GM18909 (cell line): Measurements from ENCODE around the gene NOX3.
"Not testable (repeated sequence)": the region's sequence is repeated elsewhere in the genome, so short reads cannot be mapped to it uniquely, and the experiment has no call there.

Source experiments
- ATAC-seq: cut with Tn5 transposase; IDR thresholded peaks from one replicate; pipeline ENCODE4 v1.9.1; 2021; ENCODE audit warnings: mild to moderate bottlenecking; ENCODE audit not compliant: unreplicated experiment, poor library complexity

The NOX3 gene

DNA sequence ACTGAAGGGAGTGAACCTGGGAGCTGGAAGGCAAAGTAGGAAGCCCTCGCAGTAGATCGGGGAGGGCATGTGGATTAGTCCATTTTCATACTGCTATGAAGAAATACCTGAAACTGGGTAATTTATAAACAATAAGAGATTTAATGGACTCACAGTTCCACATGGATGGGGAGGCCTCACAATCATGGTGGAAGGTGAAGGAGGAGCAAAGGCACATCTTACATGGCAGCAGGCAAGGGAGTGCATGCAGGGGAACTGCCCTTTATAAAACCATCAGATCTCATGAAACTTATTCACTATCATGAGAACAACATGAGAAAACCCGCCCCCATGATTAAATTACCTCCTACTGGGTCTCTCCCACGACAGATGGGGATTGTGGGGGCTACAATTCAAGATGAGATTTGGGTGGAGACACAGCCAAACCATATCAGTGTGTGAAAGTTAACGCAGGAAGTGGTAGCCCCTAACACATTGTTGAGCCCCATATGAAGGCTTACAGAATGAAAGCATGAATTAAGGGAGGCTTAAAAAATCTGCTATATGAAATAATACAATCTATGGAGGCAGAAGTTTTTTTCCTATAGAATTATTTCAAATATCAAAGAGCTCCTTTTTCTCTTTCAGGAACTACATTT lies 15.5 kb upstream of the NOX3 start:
- not testable (repeated sequence) for ATAC-seq

DNA sequence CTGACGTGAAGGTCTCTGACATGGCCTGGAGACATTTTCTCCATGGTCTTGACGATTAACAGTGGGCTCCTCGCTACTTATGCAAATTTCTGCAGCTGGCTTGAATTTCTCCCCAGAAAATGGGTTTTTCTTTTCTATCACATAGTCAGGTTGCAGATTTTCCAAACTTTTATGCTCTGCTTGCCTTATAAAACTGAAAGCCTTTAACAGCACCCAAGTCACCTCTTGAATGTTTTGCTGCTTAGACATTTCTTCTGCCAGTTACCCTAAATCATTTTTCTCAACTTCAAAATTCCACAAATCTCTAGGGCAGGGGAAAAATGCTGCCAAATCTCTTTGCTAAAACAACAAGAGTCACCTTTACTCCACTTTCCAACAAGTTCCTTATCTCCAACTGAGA lies 12.9 kb upstream of the NOX3 start:
- ATAC-seq = not testable (repeated sequence)

DNA sequence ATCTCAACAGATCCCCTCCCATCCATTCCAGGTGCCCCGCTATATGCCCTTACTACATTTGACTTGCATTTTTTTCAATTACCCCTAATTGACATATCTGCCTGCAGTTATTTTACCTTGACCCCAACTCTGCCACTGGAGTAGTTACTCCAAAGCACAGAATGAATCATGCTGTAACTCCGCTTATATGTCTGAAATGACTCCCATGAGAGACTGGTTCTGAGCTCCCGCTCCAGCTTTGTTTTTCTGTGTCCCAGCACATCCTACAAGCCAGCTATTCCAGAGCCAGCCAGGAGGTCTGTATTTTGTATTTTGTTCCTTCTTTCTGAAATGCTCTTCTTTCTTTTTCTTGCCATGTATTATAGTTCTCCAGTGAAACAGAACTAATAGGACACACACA lies 10.9 kb upstream of the NOX3 start:
- ATAC-seq = no peak

DNA sequence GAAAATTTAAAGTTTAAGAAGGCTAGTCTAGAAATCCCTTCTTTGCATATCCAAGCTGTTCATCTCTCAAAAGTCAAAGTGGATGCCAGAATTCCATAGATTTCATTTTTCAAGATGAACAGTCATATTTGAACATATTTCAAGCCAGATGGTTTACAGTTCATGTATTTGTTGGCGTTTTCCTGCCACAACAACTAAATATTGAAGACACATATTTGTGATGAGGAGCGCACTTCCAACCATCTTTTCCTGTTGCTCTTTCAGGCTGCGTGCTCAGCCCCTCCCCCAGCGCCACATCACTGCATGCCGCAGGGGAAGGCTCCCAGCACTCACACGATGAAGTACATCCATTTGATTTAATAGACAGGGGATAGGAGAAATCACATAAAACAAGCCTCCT lies 5.9 kb upstream of the NOX3 start:
- no peak for ATAC-seq

DNA sequence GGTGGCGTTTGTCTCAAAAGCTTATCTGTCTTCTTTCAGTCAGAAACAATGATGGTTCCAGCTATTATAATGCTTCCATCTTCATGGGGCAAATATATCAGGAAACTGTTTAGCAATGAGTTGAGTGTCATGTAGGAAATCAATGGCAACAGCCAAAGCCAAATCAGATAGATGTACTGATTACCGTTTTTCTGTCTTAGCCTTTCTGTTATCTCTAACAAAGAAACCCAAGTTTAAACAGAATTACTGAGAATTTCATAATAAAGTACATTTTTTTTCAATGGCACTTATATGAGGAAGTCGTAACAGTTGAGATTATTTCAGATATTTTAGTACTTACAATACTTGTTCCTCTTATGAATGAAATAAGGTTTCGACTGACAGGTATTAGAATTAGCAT lies 1.2 kb downstream of the NOX3 start:
- no peak for ATAC-seq

DNA sequence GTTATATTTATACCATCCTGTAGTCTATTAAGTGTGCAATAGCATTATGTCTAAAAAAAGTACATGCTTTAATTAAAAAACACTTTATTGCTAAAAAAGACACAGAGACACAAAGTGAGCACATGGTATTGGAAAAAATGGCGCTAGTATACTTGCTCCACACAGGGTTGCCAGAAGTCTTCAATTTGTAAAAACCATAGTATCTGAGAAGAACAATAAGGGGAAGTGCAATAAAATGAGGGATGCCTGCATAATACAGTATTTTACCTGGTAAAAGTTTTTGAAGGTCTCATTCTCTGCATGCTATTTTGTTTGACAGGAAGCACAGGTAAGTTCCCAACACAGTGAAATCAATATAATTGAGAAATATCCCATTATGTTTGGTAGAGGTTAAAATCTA lies 1.6 kb downstream of the NOX3 start:
- no peak for ATAC-seq

DNA sequence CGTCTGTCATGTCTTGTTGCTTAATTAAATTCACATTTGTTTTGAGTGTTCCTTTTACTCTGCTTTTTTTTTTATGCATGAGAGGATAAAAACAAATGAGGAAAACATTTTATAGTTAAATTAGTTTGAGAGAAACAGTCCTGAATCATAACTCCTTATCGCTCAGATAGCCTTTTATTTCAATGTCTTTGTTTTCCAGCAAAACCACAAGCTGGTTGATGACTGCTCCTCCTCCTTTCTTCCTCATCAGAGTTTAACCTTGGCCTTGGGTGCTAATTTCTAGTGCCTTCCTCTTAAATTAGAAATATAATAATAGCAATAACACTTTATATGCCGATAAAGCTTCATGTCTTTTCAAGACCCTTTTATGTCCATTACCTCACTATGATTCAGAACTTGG lies 3.1 kb downstream of the NOX3 start:
- no peak for ATAC-seq

DNA sequence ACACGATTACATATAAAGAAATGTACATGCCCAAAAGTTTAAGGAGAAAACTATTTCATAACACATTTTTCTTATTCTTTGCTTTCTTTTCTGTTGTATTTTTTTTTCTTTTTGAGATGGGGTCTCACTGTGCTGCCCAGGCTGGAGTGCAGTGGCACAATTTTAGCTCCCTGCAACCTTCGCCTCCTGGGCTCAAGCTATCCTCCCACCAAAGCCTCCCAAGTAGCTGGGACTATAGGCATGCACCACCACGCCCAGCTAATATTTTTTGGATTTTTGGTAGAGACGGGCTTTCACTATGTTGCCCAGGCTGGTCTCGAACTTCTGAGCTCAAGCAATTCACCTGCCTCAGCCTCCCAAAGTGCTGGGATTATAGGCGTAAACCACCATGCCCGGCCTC lies 4.1 kb downstream of the NOX3 start:
- ATAC-seq = not testable (repeated sequence)

DNA sequence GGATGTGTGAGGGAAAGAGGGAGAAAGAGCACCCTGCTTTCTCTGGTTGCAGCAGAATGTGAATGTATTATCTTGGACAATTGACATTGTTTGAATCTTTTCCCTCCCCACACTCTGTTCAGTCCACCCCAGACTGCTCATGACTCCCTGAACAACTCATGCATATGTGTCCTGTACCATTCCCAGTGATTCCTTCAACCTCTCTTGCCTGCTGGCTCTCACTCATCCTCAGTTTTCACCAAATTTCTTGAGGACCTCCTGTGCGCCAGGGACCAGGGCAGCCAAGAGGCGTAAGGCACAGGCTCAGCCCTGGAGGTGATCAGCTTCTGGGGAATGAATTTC lies 5.4 kb downstream of the NOX3 start:
- no peak for ATAC-seq

DNA sequence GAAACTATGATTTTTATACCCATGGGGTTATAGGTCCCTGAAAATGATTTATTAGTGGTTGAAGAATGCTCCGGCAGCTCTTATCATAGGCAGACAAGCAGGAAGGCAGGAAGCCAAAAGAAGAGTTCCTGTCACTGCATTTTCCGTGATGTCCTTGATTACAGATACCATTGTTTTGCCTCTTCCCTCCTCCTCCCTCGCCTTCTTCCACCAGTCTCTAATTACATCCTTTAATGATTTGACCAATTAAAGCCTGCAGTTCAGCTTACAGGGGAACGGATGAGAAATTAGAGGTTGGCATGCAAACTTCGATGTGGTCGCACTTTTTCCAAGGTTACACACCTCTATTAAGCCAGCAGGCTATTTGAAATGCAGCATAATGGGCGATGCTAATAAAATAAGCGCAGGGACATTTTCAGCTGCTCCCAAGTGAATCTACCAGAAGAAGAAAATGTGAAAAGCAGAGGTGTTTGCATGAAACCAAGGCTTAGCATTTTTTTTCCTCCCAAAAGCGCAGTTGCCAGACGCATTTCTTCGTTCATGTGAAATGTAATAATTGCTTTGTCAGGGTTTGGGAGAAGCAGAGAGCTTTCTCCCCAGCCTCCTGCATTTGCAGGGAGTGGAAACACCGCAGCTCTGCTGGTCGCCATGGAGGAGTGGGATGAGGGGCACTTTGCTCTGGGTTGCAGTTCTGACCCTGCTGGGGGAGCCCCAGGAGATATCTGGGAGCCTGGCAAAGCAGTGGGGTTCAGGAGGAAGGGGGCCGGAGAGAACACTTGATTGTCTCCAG lies 6.0 kb downstream of the NOX3 start:
- ATAC-seq = no peak

DNA sequence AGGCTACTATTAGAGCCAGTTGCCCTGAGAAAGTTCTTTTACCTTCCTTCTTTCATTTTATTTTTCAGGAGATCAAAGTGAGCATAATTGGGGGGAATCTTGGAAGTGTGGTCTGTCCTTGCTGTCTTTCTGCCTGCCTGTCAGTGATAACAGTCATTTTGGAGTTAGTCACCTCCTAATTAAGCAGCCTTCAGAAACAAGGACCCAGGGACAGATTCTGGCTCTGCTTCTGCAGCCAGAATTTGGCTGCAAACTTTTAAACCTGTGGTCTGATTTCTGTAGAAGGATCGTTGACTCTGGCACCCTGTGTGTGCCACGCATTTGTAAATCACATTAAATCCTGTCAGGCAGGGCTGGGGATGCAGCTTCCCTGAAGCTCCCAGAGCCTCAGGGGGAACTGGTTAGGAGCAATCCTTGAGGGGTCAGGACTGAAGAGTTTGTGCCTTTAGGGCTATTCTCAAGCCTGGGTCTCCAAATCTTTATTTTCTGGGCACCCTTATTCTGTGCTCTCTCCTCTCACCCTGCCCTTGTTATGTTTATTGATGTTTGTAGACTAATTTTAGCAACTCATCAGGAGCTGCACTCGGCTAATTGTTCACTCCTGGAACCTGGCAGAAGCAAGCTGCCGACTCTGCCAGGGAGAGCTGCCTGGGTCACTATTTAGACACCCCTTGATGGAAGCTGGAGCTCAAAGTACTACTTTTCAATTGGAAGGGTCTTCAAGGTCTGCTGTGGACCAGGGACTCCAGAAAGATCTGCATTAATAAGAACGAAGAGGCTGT lies 6.8 kb downstream of the NOX3 start:
- no peak for ATAC-seq

DNA sequence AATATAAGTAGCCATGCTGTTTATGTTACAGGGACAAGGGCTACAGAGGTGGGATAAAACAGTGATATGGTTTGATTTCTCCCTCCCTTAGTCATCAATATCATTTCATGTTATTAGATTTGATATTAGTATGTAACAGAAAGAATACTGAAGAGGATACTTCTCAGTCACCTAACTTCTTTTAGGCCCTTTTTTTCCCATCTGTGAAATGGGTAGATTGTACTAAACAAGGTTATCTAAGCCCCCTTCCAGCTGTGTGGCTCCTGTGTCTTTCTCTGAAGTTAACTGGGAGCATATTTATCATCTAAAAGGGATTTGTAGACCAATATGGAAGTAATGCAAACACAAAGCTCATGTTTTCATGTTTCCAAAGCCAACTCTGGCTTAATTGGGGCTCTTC lies 7.7 kb downstream of the NOX3 start:
- ATAC-seq = no peak

DNA sequence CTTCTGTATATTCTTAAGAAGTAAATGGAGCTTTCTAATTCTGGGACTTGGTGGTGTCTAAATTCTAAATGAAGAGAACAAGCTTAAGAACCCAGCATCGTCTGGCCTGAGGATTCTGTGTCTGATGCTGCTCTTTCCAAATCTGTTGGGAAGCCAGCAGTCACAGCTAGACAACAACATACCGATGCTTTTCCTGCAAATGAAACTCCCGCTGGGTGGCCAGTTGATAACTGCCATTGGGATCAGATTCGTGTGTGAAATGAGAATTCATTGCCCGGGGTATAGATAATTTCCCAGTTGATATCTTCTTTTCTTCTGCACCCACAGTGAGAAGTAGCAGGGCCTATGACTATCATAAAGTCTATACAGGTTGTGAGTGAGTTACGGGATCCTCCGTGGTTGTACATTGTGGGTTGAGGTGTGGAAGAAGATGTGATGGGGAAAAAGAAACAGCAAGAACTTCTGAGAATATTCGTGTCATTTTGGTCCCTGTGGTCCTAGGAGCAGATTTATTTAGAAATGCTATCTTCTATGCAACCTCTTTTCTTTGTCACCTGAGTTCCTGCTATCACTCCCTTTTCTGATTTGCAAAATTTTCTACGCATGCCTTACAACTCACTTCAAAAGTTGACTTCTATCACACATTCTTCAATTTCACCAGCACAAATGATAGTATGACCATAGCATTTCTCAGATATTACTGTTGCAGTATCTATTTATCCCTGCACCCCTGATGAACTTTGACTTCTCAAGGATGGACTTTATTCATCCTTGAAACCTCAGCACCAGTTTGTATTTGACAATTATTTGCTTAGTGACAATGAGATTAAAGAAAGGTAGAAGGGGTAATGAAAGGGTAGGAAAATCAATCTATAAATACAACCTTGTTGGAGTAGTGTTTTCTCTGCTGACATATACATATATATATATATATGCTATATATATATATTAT lies 10.4 kb downstream of the NOX3 start:
- ATAC-seq = no peak

DNA sequence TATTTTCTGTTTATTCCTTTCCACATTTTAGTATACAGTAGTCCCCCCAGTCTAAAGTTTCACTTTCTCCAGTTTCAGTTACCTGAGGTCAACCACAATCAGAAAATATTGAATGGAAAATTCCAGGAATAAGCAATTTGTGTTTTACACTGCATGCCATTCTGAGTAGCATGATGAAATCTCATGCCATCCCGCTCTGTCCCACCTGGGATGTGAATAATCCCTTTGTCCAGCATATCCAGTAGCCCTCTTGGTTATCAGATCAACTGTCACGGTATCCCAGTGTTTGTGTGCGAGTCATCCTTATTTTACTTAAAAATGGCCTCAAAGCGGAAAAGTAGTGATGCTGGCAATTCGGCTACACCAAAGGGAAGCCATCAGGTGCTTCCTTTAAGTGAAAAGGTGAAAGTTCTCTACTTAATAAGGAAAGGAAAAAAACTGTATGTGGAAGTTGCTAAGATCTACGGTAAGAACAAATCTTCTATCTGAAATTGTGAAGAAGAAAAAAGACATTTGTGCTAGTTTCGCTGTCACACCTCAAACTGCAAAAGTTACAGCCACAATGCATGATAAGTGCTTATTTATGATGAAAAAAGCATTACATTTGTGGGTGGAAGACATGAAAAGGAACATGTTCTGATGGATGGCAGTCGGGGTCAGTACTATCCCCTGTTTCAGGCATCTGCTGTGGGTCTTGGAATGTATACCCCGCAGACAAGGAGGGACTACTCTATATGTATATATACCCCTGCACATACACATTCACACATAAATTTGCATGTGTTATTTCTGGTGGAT lies 11.3 kb downstream of the NOX3 start:
- no peak for ATAC-seq

DNA sequence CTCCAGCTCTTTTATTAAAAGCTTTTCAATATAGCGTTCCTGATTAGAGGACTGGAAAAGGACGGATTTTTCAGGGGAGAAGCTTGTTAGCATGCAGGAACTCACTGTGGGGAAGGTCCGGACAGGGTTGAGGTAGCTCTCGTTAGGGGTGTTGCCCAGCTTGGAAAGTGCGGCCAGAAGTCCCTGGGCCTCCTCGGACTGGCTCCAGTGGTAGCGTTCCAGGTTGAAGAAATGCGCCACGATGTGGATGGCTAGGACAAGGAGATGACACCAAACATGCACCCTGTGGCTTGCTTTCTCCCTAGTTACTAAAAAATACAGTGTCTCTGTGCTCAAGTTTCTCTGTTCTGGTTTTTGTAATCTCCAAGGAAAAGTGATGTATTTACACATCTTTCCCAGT lies 12.5 kb downstream of the NOX3 start:
- no peak for ATAC-seq

DNA sequence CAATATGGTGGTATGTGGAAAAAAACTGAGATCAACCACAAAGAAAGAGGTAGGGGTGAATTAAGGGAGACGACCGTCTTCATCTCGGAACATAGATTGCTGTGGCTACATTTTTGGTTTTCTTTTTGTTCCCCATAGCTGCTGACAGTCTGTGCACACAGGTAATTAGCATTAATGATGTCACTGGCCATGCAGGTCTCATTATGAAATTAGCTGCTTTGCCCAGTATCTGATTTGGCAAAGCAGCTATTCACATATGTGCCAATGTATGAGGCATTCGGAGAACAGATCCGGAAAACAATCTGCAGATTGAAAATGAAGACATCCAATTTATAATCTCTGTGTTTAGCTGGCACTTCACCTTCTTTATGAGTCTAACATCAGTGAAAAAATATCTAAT lies 13.1 kb downstream of the NOX3 start:
- no peak for ATAC-seq

DNA sequence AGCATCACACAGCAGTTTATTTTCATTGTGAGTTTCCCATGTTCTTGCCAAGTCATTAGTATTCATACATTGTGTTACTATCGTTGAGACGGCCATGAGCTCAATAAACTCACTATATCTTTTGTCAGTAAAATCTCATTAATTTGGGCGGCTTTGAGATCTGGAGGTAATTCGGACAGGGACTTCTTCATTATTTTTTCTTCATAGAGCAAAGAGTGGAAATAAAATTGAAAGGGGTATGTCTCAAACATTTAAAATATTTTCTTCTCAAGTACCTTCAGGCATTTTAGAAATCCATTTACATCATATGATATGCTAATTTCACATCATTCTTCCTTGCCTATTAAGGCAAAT lies 14.6 kb downstream of the NOX3 start:
- no peak for ATAC-seq

DNA sequence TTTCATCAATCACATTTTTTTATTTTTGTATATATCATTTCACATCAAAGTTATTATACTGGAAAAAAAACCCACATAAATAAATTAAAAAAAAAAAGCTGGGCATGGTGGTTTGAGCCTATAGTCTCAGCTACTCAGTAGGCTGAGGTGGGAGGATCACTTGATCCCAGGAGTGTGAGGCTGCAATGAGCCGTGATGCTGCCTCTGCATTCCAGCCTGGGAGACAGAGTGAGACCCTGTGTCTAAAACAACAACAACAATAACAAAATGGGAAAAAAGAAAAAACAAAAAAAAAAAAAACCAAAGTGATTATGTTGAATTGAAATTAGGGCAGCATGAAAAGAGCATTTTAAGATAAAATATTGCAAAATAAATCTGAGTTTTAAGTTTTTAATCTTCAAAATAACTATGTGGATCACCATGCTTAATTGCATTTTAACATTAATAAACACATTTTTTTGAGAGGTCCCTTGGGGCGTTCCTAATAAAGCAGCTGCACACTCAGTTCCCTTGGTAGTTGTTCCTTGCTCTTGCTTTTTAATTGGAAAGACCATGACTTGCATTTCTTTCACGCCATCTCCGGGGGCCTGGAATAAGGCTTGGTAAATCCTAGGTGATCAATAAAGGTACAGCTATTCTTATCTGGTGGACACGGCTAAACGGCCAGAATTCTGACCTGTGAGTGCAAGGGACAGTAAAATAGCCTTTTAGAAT lies 15.1 kb downstream of the NOX3 start:
- ATAC-seq = no peak

DNA sequence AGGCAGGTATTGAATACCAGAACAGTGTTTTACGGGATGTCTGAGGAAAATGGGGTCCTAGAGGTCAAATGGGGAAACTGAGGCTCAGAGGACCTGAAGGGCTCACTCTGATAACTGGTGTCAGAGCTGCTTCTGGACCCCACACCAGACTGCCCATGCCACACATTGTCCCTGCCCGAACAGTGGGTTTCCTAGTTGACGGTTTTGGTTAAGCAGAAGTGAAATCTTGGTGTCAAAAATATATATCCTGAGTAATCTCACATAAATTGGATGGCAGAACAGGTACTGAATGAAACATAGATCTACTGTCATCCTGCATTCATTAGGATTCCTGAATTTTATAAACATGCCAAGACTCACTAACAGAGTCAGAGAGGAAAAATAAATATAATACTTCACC lies 16.3 kb downstream of the NOX3 start:
- ATAC-seq = no peak
